NT2/D1 (cell line): ENCODE measurements around the gene TIAM1.

Source experiments
- SUZ12 ChIP-seq: IDR thresholded peaks from 2 replicates; pipeline ENCODE4 v1.6.1; 2011; ENCODE audit not compliant: insufficient read length, insufficient read depth; ENCODE audit errors: extremely low read depth
- YY1 ChIP-seq: IDR thresholded peaks from 2 replicates; pipeline ENCODE4 v1.6.1; 2011; ENCODE audit not compliant: insufficient read length, insufficient read depth

- TF ChIP-seq YY1 (no peak), SUZ12 (no peak)
Measured at GRCh38 chr21:31273278-31273677, 70.8 kb downstream of the TIAM1 start.
